PC-9 (cell line): Measurements from ENCODE around the gene F3.

ENCODE experiments used
- CTCF ChIP-seq: fragments of 200-600 bp; sonication (generic); conservative IDR thresholded peaks from 2 replicates; pipeline ENCODE4 v1.6.1; 2017; ENCODE audit warnings: mixed run types, antibody characterized with exemption, mild to moderate bottlenecking, moderate library complexity
- EZH2 ChIP-seq: fragments of 200-600 bp; sonication (generic); IDR thresholded peaks from 2 replicates; pipeline ENCODE4 v1.8.0; 2017; ENCODE audit warnings: antibody characterized with exemption, low read depth

- TF ChIP-seq EZH2 (no peak), CTCF (no peak)
Observed at GRCh38 chr1:94537254-94537653, 4.3 kb downstream of the F3 start.
